H1 (cell line): ENCODE measurements around the gene GDAP2. TPM values are rescaled to one million over a fixed set of nuclear protein-coding genes. Genes with fewer than 3 reads are reported as not detected.

Experiments used
- FOSL1 ChIP-seq: IDR thresholded peaks from 2 replicates; pipeline ENCODE4 v1.6.1; 2011; ENCODE audit warnings: mild to moderate bottlenecking, low read depth, low read length, moderate library complexity; ENCODE audit not compliant: insufficient read depth
- GTF2F1 ChIP-seq: IDR thresholded peaks from 2 replicates; pipeline ENCODE4 v1.6.1; 2012; ENCODE audit warnings: low read depth, low read length, improper control_type of control experiment, borderline replicate concordance
- RAD21 ChIP-seq, 2 experiments: IDR thresholded peaks in 1 of 2; conservative IDR thresholded peaks in 1 of 2; 2 replicates each; pipeline ENCODE4 v1.6.1; 2011; ENCODE audit warnings: low read depth in 2 of 2, low read length in 2 of 2, improper control_type of control experiment in 1 of 2, inconsistent platforms in 1 of 2, mild to moderate bottlenecking in 1 of 2, moderate library complexity in 1 of 2
- SRF ChIP-seq: IDR thresholded peaks from 2 replicates; pipeline ENCODE4 v1.6.1; 2011; ENCODE audit warnings: mild to moderate bottlenecking, low read depth, low read length, moderate library complexity
- polyA plus RNA-seq, 7 experiments: library from polyadenylated mRNA; depleted of rRNA in 3 of 7; stranded (reverse) in 5 of 7; unstranded in 2 of 7; fragments of >200 nt in 5 of 7; fragments of 200-250 nt in 2 of 7; gene quantifications; 1 replicate in 5 of 7; 2 replicates in 1 of 7; 4 replicates in 1 of 7; pipeline versions ENCODE4 v1.2.1 to v1.2.3, GENCODE V29; 2011 to 2013; ENCODE audit warnings: missing spikeins in 2 of 7, mixed read lengths in 2 of 7
- total RNA-seq: library from RNA; stranded (reverse); fragmentation: NEBNext Ultra II Directional; extraction: Animal tissue kit (Norgen Biotek cat#: 25700); gene quantifications from 2 replicates; pipeline ENCODE4 v1.2.1, GENCODE V29; 2021

GDAP2 gene
- total and polyA plus RNA-seq, 2 of the 8 experiments (the other 6 are each of a cell fraction or from before 2014, with no cell fraction given) = 8.6 to 27.8 TPM

DNA sequence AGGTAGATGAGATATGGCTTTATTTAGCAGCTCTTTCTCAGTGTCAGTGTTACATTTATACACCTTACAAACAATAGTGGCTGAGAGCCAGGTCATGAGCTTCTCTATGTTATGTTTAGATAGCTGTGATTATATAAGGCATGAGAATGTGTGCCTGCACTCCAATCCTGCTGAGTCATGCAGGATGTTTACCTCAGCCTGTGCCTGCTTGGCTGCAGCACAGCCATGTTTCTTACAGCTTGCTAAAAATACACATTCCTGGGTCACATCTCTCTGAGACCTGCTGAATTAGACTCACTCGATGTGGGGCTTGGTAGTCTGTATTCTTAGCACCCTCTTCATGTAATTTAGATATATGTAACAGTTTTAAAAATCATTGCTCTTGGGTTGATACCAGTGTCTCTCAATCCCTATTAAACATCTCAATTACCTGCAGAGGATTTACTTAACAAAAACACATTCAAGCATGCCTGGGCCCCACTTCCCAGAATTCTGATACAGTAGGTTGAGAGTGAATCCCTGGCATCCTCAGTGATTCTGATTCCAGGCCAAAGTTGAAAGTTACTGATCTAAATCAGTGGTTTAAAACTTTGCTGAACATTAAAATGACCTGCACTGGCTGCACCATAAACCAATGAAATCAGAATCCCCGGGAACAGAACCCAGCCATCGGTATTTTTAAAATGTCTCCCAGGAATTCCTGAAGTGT lies 107.5 kb downstream of the GDAP2 start (continued):
- TF ChIP-seq RAD21 (IDR thresholded peaks at IDR 0.05 in 1 of 2, conservative IDR thresholded peaks at IDR 0.05 in 1 of 2; ENCODE audit: low read depth in 2 of 2, low read length in 2 of 2) (no peak), FOSL1 (no peak), SRF (no peak), GTF2F1 (no peak)
